ENCODE measurements around the gene PDYN.

PDYN gene

GRCh38 chr20:1934721-1935573 is 58.9 kb downstream of the PDYN start:
- ATAC-seq = no peak
- no peak for DNase-seq

- DNase-seq (no peak), ATAC-seq (no peak)
Measured at GRCh38 chr20:1934156-1934555, 59.7 kb downstream of the PDYN start.

GRCh38 chr20:1933465-1933870 is 60.4 kb downstream of the PDYN start:
- DNase-seq (no peak), ATAC-seq (no peak)

- DNase-seq (no peak), ATAC-seq (no peak)
Measured at GRCh38 chr20:1932971-1933370, 60.9 kb downstream of the PDYN start.

GRCh38 chr20:1931830-1932229 is 62.0 kb downstream of the PDYN start:
- ATAC-seq = no peak
- DNase-seq = no peak

GRCh38 chr20:1930165-1930564 is 63.7 kb downstream of the PDYN start:
- DNase-seq (no peak), ATAC-seq (no peak)

GRCh38 chr20:1929460-1929859 is 64.4 kb downstream of the PDYN start:
- DNase-seq (no peak), ATAC-seq (no peak)

- no peak for ATAC-seq
- DNase-seq = no peak
Measured at GRCh38 chr20:1928782-1929181, 65.1 kb downstream of the PDYN start.
